LNCAP (cell line): ENCODE measurements around the gene NUBP2.

Experiments
- TF ChIP-seq, protein P1 (sequence below): fragments of 450-650 bp; IDR thresholded peaks from 2 replicates; pipeline ENCODE4 v1.5.1; 2017; ENCODE audit warnings: mild to moderate bottlenecking

NUBP2 gene

DNA sequence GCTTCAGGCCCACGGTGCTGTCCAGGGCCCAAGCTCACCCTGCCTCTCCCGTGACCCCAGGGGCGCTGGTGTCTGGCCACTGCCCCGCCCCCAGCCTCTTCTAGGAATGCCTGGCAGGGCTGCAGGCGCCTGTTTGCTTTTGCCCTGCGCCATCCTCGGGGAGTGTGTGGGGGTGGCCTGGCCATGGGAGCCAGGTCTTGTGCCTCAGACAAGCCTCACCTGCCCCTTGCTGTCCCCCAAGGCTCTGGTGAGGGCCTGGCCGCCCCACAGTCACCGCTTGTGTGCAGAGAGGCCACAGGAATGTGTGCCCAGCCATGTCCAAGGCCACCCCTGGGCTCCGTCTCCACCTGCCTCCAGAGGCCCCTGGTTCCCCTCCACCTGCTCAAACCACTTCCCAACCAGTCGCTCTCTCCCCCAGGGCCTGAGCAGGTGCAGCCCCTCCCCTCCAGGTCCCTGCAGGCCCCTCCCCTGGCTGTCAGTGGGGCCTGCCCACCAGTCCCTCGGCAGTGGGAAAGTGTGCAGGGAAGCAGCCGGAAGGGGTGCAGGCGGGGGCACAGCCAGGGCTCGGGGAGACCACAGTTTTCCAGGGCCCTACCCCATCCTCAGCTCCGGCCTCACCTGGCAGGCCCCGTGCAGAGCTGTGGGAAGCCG lies 11.6 kb downstream of the NUBP2 start:
- TF ChIP-seq, protein P1, sequence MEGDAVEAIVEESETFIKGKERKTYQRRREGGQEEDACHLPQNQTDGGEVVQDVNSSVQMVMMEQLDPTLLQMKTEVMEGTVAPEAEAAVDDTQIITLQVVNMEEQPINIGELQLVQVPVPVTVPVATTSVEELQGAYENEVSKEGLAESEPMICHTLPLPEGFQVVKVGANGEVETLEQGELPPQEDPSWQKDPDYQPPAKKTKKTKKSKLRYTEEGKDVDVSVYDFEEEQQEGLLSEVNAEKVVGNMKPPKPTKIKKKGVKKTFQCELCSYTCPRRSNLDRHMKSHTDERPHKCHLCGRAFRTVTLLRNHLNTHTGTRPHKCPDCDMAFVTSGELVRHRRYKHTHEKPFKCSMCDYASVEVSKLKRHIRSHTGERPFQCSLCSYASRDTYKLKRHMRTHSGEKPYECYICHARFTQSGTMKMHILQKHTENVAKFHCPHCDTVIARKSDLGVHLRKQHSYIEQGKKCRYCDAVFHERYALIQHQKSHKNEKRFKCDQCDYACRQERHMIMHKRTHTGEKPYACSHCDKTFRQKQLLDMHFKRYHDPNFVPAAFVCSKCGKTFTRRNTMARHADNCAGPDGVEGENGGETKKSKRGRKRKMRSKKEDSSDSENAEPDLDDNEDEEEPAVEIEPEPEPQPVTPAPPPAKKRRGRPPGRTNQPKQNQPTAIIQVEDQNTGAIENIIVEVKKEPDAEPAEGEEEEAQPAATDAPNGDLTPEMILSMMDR = no peak

DNA sequence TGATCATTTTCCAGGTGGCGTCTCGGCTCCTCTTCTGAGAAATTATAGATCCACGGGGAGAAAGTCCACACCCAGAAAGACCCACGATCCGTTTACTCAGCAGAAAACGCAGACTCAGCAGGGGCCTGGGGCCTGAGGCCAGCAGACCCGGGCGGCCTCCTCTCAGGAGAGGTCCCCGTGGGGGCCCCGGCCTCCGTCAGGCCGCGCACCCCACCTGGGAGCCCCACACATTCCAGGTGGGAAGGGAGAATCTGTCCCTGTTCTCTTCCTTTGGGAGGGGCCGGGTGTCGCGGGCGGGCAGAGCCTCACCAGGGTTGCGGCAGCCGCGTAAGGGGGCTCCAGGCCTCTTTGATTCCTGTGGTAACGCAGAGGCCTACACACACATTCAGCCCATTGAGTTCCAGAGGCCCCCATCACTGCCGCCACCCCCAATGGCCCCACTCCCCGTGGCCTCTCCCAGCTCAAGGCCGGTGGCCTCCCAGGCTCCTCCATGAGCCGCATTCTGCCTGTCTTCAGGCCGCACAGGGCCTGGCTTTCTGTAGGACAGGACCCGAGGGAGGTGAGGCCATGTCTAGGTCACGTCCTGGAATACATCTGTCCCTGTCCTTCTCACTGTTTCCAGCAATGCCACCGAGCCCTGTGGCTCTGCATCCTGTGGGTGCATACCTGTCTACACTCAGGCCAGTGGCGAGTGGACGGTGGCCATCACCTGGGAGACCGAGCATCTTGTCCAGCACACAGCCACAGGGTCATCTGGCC lies 12.3 kb downstream of the NUBP2 start:
- TF ChIP-seq, protein P1 = no peak

DNA sequence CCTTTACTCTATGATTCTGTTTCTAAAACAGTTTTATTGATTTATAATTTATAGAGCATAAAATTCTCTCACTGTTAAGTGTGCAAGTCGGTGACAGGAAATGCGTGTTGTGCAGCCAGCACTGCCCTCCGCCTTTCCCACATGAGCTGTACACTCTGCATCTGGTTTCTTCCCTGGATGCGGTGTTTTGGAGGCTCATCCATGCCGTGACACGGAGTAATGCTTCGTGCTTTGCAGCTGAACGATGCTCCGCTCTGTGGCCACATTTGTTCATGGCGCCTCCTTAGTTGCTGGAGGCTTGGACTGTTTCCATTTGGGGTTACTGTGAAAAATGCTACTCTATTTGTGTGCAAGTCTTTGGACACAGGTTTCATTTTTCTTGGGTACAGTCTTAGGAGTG lies 17.9 kb downstream of the NUBP2 start:
- TF ChIP-seq, protein P1 = no peak

DNA sequence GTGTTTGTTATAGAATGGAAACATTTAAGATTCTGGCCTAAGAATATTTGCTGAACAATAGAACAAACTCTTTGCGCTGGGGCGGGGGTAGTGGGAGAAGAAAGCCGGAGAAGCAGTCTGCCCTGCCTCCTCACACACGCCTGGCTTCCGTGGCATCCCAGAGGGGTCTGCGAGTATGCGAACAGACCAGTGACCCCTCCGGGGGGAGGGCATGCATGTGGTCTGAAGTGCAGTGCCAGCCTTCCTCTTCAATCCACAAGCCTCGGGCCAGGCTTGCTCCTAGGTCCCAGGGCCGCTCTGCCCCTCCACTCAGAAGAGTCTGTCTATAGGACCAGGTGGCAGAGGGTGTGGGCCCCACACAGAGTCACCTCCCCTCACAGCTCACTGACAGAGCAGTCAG lies 24.9 kb downstream of the NUBP2 start:
- TF ChIP-seq, protein P1 = no peak

DNA sequence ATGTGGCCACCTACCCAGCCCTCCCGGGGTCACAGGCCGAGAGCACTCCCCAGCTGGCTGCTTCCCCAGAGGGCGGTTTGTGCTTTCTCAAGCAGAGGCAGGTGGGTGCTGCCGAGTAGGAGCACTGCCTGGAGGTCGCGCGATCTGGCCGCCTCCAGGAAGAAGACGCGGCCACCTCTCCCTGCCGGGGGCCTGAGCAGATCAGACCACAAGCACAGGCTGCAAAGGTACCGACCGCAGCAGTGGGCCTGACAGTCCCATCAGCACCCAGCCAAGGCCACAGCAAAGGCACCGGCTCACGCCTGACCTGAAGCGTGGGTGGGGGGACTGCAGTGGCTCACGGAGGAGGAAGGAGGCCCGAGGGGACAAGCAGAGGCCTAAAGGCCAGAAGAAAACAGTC lies 25.9 kb downstream of the NUBP2 start:
- TF ChIP-seq, protein P1 = no peak

DNA sequence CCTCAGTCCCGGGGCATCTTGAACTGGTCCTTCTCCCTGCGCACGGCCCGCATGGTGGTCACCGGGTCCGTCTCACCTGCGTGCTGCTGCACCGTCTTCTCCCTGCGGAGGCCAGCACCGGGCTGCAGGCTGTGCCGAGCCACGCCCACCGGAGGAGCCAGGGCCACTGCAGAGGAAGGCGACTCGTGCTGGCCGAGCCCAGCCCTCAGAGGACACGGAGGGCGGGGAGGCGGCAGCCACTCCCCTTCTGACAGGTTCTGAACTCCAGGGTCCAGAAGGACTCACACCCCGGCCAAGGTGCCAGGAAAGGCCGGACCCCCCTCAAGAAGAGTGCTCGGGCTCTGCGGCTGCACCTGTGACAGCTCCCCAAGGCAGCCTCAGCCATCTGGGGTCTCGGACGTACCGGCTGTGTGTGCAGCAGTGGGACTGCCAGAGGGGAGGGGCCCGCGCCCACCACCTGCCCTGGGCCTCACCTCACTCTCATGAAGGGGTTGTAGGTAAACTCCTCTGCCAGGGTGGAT lies 26.6 kb downstream of the NUBP2 start:
- TF ChIP-seq, protein P1 = no peak

DNA sequence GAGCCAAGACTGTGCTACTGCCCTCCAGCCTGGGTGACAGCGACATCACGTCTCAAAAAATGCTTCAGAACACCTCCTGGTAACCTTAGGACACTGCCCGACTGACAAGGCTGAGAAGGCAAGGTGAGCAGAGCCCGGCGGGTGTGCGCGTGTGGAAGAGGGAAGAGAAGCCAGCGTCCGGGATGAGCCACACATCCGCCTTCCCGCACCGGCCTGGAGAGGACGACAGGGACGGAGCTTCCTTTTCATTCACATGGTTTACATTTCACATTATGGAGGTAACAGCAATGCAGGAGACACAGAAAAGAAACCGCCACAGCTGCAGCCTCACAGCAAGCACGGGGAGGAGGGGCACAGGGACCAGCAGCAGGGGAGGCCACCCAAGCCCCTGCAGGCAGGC lies 27.3 kb downstream of the NUBP2 start:
- TF ChIP-seq, protein P1 = no peak
